GM12875 (cell line): Measurements from ENCODE around the gene STAU1.

ENCODE experiments used
- H3K4me3 ChIP-seq: one replicate; pipeline ENCODE4 v1.5.1; 2011; ENCODE audit warnings: low read depth, low read length, control low read depth
- TF ChIP-seq, protein P1 (sequence below): IDR thresholded peaks from 2 replicates; pipeline ENCODE4 v1.5.1; 2011; ENCODE audit warnings: low read depth, mild to moderate bottlenecking, control low read depth, inconsistent platforms, low read length, moderate library complexity, borderline replicate concordance; ENCODE audit not compliant: insufficient read depth

STAU1 gene

DNA sequence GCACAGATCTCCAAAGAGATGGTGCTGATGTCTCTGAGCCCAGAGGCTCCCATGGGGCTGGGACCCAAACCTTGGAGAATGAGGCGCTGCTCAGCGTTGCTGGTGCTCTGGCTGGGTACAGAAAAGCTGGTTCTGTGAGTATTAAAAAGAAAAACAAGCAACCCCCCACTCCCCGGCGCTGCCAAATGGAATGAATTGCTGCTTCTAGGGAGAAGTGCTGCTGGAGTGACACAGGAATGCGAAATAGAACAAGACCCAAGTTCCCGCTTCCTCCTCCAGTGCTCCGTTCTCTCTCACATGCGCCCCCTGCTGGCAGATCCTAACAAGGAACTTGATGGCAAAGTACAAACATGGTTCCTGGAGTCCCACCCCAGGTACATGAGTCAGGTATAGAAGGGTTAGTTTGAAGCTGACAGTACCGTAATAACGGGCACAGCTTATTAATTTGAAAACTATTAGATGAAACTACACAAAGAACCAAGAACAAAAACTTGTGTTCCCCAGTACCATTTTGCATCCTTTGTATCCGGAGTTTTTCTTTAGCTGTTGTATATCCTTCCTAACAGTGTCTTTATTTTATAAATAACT lies 29.0 kb upstream of the STAU1 start:
- no peak overlapping the region for H3K4me3 ChIP-seq
- TF ChIP-seq, protein P1, sequence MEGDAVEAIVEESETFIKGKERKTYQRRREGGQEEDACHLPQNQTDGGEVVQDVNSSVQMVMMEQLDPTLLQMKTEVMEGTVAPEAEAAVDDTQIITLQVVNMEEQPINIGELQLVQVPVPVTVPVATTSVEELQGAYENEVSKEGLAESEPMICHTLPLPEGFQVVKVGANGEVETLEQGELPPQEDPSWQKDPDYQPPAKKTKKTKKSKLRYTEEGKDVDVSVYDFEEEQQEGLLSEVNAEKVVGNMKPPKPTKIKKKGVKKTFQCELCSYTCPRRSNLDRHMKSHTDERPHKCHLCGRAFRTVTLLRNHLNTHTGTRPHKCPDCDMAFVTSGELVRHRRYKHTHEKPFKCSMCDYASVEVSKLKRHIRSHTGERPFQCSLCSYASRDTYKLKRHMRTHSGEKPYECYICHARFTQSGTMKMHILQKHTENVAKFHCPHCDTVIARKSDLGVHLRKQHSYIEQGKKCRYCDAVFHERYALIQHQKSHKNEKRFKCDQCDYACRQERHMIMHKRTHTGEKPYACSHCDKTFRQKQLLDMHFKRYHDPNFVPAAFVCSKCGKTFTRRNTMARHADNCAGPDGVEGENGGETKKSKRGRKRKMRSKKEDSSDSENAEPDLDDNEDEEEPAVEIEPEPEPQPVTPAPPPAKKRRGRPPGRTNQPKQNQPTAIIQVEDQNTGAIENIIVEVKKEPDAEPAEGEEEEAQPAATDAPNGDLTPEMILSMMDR = peak; percentile 87

DNA sequence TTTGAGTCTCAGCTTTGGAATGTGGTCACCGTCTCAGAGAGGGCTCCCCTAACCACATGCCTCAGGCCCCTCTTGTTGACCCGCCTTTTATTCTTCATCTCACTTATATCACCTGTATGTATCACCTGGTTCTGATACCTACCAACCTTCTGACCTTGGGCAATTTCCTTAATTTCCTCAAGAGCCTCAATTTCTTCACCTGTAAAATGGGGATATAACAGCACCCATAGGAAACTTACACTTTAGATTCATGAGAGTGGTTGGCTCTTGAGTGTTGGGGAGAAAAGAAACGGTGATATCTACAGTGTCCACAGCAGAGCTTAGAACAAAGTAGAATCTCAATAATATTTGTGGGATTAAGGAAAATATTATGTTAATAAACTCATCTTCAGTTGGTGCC lies 27.1 kb upstream of the STAU1 start:
- no peak overlapping the region for H3K4me3 ChIP-seq
- TF ChIP-seq, protein P1 = no peak

DNA sequence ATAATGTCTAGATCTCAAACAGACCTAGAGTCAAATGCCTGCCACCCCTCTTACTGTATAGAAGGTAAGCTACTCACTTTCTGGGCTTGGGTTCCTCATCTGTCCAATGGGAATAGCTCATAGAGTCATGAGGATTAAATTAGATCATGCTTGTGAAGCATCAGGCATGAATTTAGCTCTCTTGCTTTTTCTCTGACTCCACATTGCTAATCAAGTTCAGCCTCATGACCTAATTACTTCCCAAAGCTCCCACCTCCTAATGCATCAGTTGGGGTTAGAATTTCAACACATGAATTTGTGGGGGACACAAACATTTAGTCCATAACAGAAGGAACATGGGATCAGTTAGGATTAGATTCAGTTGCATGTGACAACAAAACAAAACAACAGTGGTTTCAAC lies 26.4 kb upstream of the STAU1 start:
- TF ChIP-seq, protein P1 = no peak
- H3K4me3 ChIP-seq = no peak overlapping the region

DNA sequence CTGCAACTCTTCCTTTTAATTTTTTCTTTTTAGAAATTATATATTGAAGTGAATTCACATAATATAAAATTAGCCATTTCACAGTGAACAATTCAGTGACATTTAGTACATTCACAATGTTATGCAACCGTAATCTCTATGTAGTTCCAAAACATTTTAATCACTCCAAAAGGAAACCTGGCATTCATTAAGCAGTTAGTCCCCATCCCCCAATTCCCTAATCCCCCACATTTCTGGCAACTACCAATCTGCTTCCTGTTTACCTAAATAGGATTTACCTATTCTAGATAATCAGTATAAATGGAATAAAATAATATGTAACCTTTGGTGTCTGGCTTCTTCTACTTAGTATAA lies 22.6 kb upstream of the STAU1 start:
- no peak overlapping the region for H3K4me3 ChIP-seq
- TF ChIP-seq, protein P1 = no peak

DNA sequence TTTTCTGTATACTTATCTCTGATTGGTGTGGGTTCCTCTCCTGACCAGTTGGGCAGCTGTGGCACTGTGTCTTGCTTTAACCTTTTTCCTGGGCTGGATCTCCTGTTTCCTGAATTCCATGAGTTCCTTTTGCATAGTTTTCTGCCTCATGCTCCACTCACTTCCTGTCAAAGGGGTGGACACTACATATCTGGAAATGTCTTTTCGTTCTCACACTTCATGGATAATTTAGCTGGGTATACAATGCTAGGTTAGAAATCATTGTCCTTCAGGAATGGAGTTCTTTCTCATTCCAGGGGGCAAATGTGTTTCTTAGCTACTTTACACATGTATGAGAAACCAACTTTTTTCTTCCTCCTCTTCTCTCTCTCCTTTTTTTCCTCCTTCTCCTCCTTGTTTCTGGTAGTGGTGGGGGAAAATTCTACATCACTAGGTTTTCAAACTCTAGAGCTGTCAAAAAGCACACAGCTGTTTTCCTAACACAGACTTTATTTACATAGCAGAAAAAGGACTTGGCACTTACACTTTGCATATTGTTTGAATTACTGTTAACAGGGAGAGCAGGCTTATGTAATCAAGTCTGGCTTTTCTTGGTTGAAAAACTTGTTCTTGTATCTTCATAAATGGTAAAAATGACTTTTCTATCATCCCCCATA lies 22.1 kb upstream of the STAU1 start:
- TF ChIP-seq, protein P1 = no peak
- no peak overlapping the region for H3K4me3 ChIP-seq

DNA sequence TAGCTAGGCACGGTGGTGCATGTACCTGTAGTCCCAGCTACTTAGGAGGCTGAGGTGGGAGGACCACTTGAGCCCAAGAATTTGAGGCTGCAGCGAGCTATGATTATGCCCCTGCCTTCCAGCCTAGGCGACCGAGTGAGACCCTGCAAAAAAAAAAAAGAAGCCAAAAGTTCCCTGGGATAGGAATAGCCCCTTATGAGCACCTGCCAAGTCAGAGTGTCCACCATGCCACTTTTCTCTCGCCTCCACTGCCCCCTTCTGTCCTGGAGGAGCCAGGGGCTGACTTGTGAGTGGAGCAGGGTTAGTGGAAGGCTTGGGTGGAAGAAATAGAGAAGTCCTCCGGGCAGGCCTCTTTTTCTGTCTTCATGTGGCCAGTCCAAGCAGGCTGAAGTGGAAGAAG lies 18.9 kb upstream of the STAU1 start:
- TF ChIP-seq, protein P1 = peak; percentile 20; the same call in 1 of the 2 replicates
- H3K4me3 ChIP-seq = no peak overlapping the region

DNA sequence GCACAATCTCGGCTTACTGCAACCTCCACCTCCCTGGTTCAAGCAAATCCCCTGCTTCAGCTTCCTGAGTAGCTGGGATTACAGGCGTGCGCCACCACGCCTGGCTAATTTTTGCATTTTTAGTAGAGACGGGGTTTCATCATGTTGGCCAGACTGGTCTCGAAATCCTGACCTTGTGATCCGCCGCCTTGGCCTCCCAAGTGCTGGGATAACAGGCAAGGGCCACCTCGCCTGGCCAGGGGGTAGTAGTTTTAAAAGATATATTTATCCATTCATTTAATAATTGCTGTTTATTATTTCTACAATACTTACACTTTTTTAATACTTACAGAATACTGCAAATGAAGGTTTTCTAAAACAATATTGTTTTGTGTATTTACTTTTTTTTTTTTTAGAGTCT lies 15.6 kb upstream of the STAU1 start:
- TF ChIP-seq, protein P1 = no peak
- H3K4me3 ChIP-seq = no peak overlapping the region
